Activated naive CD4-positive, alpha-beta T cell treated with anti-CD3 and anti-CD28 coated beads, Interleukin-2, amount 50 U/mL, for 24 hours (primary cell): Measurements from ENCODE around the gene UTS2B.

Experiments
- H3K27ac Mint-ChIP-seq: one replicate; pipeline ENCODE4 v1.8.0; 2021; ENCODE audit warnings: mild to moderate bottlenecking, mixed read lengths
- H3K27me3 Mint-ChIP-seq: one replicate; pipeline ENCODE4 v1.8.0; 2021; ENCODE audit warnings: mixed read lengths
- H3K36me3 Mint-ChIP-seq: one replicate; pipeline ENCODE4 v1.8.0; 2021; ENCODE audit warnings: mixed read lengths
- H3K4me1 Mint-ChIP-seq: one replicate; pipeline ENCODE4 v1.8.0; 2021; ENCODE audit warnings: mixed read lengths
- H3K4me3 Mint-ChIP-seq: one replicate; pipeline ENCODE4 v1.8.0; 2021; ENCODE audit warnings: mild to moderate bottlenecking, mixed read lengths
- H3K9me3 Mint-ChIP-seq: one replicate; pipeline ENCODE4 v1.8.0; 2021; ENCODE audit warnings: mixed read lengths

UTS2B gene

GRCh38 chr3:191358929-191359328 is 28.6 kb upstream of the UTS2B start:
- Mint-ChIP-seq H3K36me3 (no peaks in the 10 kb centered on the region), H3K27ac (no peak overlapping the region), H3K4me3 (no peak overlapping the region), H3K9me3 (no peaks in the 10 kb centered on the region), H3K4me1 (no peaks in the 10 kb centered on the region), H3K27me3 (no peaks in the 10 kb centered on the region)

- Mint-ChIP-seq H3K9me3 (no peaks in the 10 kb centered on the region), H3K4me3 (no peak overlapping the region), H3K36me3 (no peaks in the 10 kb centered on the region)
Observed at GRCh38 chr3:191357909-191358308, 27.6 kb upstream of the UTS2B start.

GRCh38 chr3:191356631-191357439 is 26.5 kb upstream of the UTS2B start:
- Mint-ChIP-seq H3K4me3 (no peak overlapping the region), H3K27ac (no peak overlapping the region)

More at GRCh38 chr3:191357909-191358308, 27.6 kb upstream of the UTS2B start:
- no peaks in the 10 kb centered on the region for H3K27me3 Mint-ChIP-seq
- H3K4me1 Mint-ChIP-seq = no peaks in the 10 kb centered on the region
- H3K27ac Mint-ChIP-seq = no peak overlapping the region

GRCh38 chr3:191355406-191355805 is 25.1 kb upstream of the UTS2B start:
- Mint-ChIP-seq H3K36me3 (no peaks in the 10 kb centered on the region), H3K27me3 (no peaks in the 10 kb centered on the region), H3K4me3 (no peak overlapping the region), H3K4me1 (no peaks in the 10 kb centered on the region), H3K9me3 (no peaks in the 10 kb centered on the region), H3K27ac (no peak overlapping the region)

More at GRCh38 chr3:191356631-191357439, 26.5 kb upstream of the UTS2B start:
- Mint-ChIP-seq H3K27me3 (no peaks in the 10 kb centered on the region), H3K36me3 (no peaks in the 10 kb centered on the region), H3K4me1 (no peaks in the 10 kb centered on the region), H3K9me3 (no peaks in the 10 kb centered on the region)

- H3K4me1 Mint-ChIP-seq = no peaks in the 10 kb centered on the region
- no peak overlapping the region for H3K27ac Mint-ChIP-seq
- H3K36me3 Mint-ChIP-seq = no peaks in the 10 kb centered on the region
- no peak overlapping the region for H3K4me3 Mint-ChIP-seq
- no peaks in the 10 kb centered on the region for H3K9me3 Mint-ChIP-seq
- H3K27me3 Mint-ChIP-seq = no peaks in the 10 kb centered on the region
Observed at GRCh38 chr3:191353022-191353777, 22.9 kb upstream of the UTS2B start.

- Mint-ChIP-seq H3K4me3 (no peak overlapping the region), H3K27ac (no peak overlapping the region), H3K4me1 (no peaks in the 10 kb centered on the region), H3K9me3 (no peaks in the 10 kb centered on the region), H3K36me3 (no peaks in the 10 kb centered on the region), H3K27me3 (no peaks in the 10 kb centered on the region)
Observed at GRCh38 chr3:191352014-191352413, 21.7 kb upstream of the UTS2B start.

- H3K4me3 Mint-ChIP-seq = no peak overlapping the region
- H3K4me1 Mint-ChIP-seq = no peaks in the 10 kb centered on the region
- H3K36me3 Mint-ChIP-seq = no peaks in the 10 kb centered on the region
- H3K27ac Mint-ChIP-seq = no peak overlapping the region
- no peaks in the 10 kb centered on the region for H3K9me3 Mint-ChIP-seq
- no peaks in the 10 kb centered on the region for H3K27me3 Mint-ChIP-seq
Observed at GRCh38 chr3:191350396-191351090, 20.2 kb upstream of the UTS2B start.

GRCh38 chr3:191348098-191348497 is 17.8 kb upstream of the UTS2B start:
- Mint-ChIP-seq H3K4me1 (no peaks in the 10 kb centered on the region), H3K4me3 (no peak overlapping the region), H3K9me3 (no peaks in the 10 kb centered on the region), H3K27ac (no peak overlapping the region), H3K36me3 (no peaks in the 10 kb centered on the region), H3K27me3 (no peaks in the 10 kb centered on the region)

- H3K36me3 Mint-ChIP-seq = no peaks in the 10 kb centered on the region
- H3K27me3 Mint-ChIP-seq = no peaks in the 10 kb centered on the region
- H3K27ac Mint-ChIP-seq = no peak overlapping the region
- no peak overlapping the region for H3K4me3 Mint-ChIP-seq
- H3K4me1 Mint-ChIP-seq = no peaks in the 10 kb centered on the region
- H3K9me3 Mint-ChIP-seq = no peaks in the 10 kb centered on the region
Observed at GRCh38 chr3:191347228-191347627, 16.9 kb upstream of the UTS2B start.

GRCh38 chr3:191345334-191345733 is 15.0 kb upstream of the UTS2B start:
- Mint-ChIP-seq H3K4me1 (no peaks in the 10 kb centered on the region), H3K4me3 (no peak overlapping the region), H3K9me3 (no peaks in the 10 kb centered on the region)

GRCh38 chr3:191343913-191344312 is 13.6 kb upstream of the UTS2B start:
- Mint-ChIP-seq H3K27ac (no peak overlapping the region), H3K4me3 (no peak overlapping the region), H3K9me3 (no peaks in the 10 kb centered on the region), H3K4me1 (no peaks in the 10 kb centered on the region), H3K36me3 (no peaks in the 10 kb centered on the region), H3K27me3 (no peaks in the 10 kb centered on the region)

More at GRCh38 chr3:191345334-191345733, 15.0 kb upstream of the UTS2B start:
- Mint-ChIP-seq H3K27me3 (no peaks in the 10 kb centered on the region), H3K27ac (no peak overlapping the region), H3K36me3 (no peaks in the 10 kb centered on the region)

- H3K4me1 Mint-ChIP-seq = no peaks in the 10 kb centered on the region
Observed at GRCh38 chr3:191343115-191343514, 12.8 kb upstream of the UTS2B start.

GRCh38 chr3:191342411-191342810 is 12.1 kb upstream of the UTS2B start:
- no peaks in the 10 kb centered on the region for H3K4me1 Mint-ChIP-seq
- no peaks in the 10 kb centered on the region for H3K36me3 Mint-ChIP-seq
- H3K4me3 Mint-ChIP-seq = no peak overlapping the region
- H3K27me3 Mint-ChIP-seq = no peaks in the 10 kb centered on the region
- H3K9me3 Mint-ChIP-seq = no peaks in the 10 kb centered on the region
- no peak overlapping the region for H3K27ac Mint-ChIP-seq

More at GRCh38 chr3:191343115-191343514, 12.8 kb upstream of the UTS2B start:
- Mint-ChIP-seq H3K27me3 (no peaks in the 10 kb centered on the region), H3K27ac (no peak overlapping the region), H3K9me3 (no peaks in the 10 kb centered on the region), H3K36me3 (no peaks in the 10 kb centered on the region), H3K4me3 (no peak overlapping the region)

GRCh38 chr3:191342006-191342405 is 11.7 kb upstream of the UTS2B start:
- H3K4me1 Mint-ChIP-seq = no peaks in the 10 kb centered on the region
- no peak overlapping the region for H3K4me3 Mint-ChIP-seq
- no peaks in the 10 kb centered on the region for H3K36me3 Mint-ChIP-seq
- H3K27me3 Mint-ChIP-seq = no peaks in the 10 kb centered on the region
- H3K27ac Mint-ChIP-seq = no peak overlapping the region
- H3K9me3 Mint-ChIP-seq = no peaks in the 10 kb centered on the region

- Mint-ChIP-seq H3K9me3 (no peaks in the 10 kb centered on the region), H3K4me3 (no peak overlapping the region), H3K27me3 (no peaks in the 10 kb centered on the region), H3K27ac (no peak overlapping the region), H3K4me1 (no peaks in the 10 kb centered on the region), H3K36me3 (no peaks in the 10 kb centered on the region)
Observed at GRCh38 chr3:191340966-191341365, 10.6 kb upstream of the UTS2B start.

- H3K27me3 Mint-ChIP-seq = no peaks in the 10 kb centered on the region
- H3K27ac Mint-ChIP-seq = no peak overlapping the region
- H3K4me1 Mint-ChIP-seq = no peaks in the 10 kb centered on the region
- H3K36me3 Mint-ChIP-seq = no peaks in the 10 kb centered on the region
- H3K9me3 Mint-ChIP-seq = no peaks in the 10 kb centered on the region
- no peak overlapping the region for H3K4me3 Mint-ChIP-seq
Observed at GRCh38 chr3:191340351-191340750, 10.0 kb upstream of the UTS2B start.
